ENCODE results near the gene TSPAN10. TPM values are rescaled to one million over a fixed set of nuclear protein-coding genes. Genes with fewer than 3 reads are reported as not detected.

Gene TSPAN10
- polyA plus RNA-seq, 2 donors = 0.56 to 1.7 TPM

GRCh38 chr17:81691196-81691595 lies 54.2 kb downstream of the TSPAN10 start:
- H3K4me3 ChIP-seq (ENCODE audit: low read depth in 1 of 2, low read length in 2 of 2) = no peak overlapping the region
- WGBS, 2 donors = 88 to 89% methylated on average over 18 of the region's 18 CpGs
- H3K9me3 ChIP-seq (ENCODE audit: control insufficient read depth in 2 of 2, insufficient read depth in 1 of 2, low read depth in 1 of 2, low read length in 1 of 2) = no peaks in the 10 kb centered on the region
- H3K36me3 ChIP-seq (ENCODE audit: control insufficient read depth in 2 of 2, insufficient read depth in 2 of 2, low read length in 1 of 2) = peaks cover 31 to 94% of the 10 kb centered on the region in 2 donors
- H3K27ac ChIP-seq (ENCODE audit: low read depth in 2 of 2, low read length in 1 of 2) = no peak overlapping the region
- peaks cover 7% of the 10 kb centered on the region in 2 donors for H3K4me1 ChIP-seq (ENCODE audit: control insufficient read depth in 2 of 2, insufficient read depth in 2 of 2, low read length in 1 of 2)
- H3K27me3 ChIP-seq (ENCODE audit: control insufficient read depth in 1 of 2, insufficient read depth in 2 of 2, low read length in 2 of 2) = no peaks in the 10 kb centered on the region

- Histone ChIP-seq H3K27me3 (ENCODE audit: control insufficient read depth in 1 of 2, insufficient read depth in 2 of 2, low read length in 2 of 2) (no peaks in the 10 kb centered on the region), H3K4me1 (ENCODE audit: control insufficient read depth in 2 of 2, insufficient read depth in 2 of 2, low read length in 1 of 2) (peaks cover 7% of the 10 kb centered on the region in 2 donors), H3K36me3 (ENCODE audit: control insufficient read depth in 2 of 2, insufficient read depth in 2 of 2, low read length in 1 of 2) (peaks cover 34 to 94% of the 10 kb centered on the region in 2 donors), H3K4me3 (ENCODE audit: low read depth in 1 of 2, low read length in 2 of 2) (no peak overlapping the region), H3K27ac (ENCODE audit: low read depth in 2 of 2, low read length in 1 of 2) (no peak overlapping the region), H3K9me3 (ENCODE audit: control insufficient read depth in 2 of 2, insufficient read depth in 1 of 2, low read depth in 1 of 2, low read length in 1 of 2) (no peaks in the 10 kb centered on the region)
- 91 to 96% methylated on average over 17 to 20 of the region's 20 CpGs for WGBS, 2 donors
These were observed 54.6 kb downstream of the TSPAN10 start for GRCh38 chr17:81691608-81692007.

- 89 to 90% methylated on average over 35 of the region's 35 CpGs for whole genome bisulfite sequencing, 2 donors
- Histone ChIP-seq H3K36me3 (ENCODE audit: control insufficient read depth in 2 of 2, insufficient read depth in 2 of 2, low read length in 1 of 2) (peaks cover 34 to 86% of the 10 kb centered on the region in 2 donors), H3K9me3 (ENCODE audit: control insufficient read depth in 2 of 2, insufficient read depth in 1 of 2, low read depth in 1 of 2, low read length in 1 of 2) (no peaks in the 10 kb centered on the region), H3K4me1 (ENCODE audit: control insufficient read depth in 2 of 2, insufficient read depth in 2 of 2, low read length in 1 of 2) (peaks cover 5 to 7% of the 10 kb centered on the region in 2 donors), H3K27ac (ENCODE audit: low read depth in 2 of 2, low read length in 1 of 2) (no peak overlapping the region), H3K27me3 (ENCODE audit: control insufficient read depth in 1 of 2, insufficient read depth in 2 of 2, low read length in 2 of 2) (no peaks in the 10 kb centered on the region), H3K4me3 (ENCODE audit: low read depth in 1 of 2, low read length in 2 of 2) (no peak overlapping the region)
These were observed 56.7 kb downstream of the TSPAN10 start for GRCh38 chr17:81693509-81694210.

GRCh38 chr17:81694810-81695209 lies 57.8 kb downstream of the TSPAN10 start:
- Histone ChIP-seq H3K4me1 (ENCODE audit: control insufficient read depth in 2 of 2, insufficient read depth in 2 of 2, low read length in 1 of 2) (peaks cover 0 to 4% of the 10 kb centered on the region in 2 donors), H3K36me3 (ENCODE audit: control insufficient read depth in 2 of 2, insufficient read depth in 2 of 2, low read length in 1 of 2) (peaks cover 33 to 75% of the 10 kb centered on the region in 2 donors), H3K27me3 (ENCODE audit: control insufficient read depth in 1 of 2, insufficient read depth in 2 of 2, low read length in 2 of 2) (no peaks in the 10 kb centered on the region), H3K27ac (ENCODE audit: low read depth in 2 of 2, low read length in 1 of 2) (no peak overlapping the region), H3K9me3 (ENCODE audit: control insufficient read depth in 2 of 2, insufficient read depth in 1 of 2, low read depth in 1 of 2, low read length in 1 of 2) (no peaks in the 10 kb centered on the region), H3K4me3 (ENCODE audit: low read depth in 1 of 2, low read length in 2 of 2) (no peak overlapping the region)
- WGBS, 2 donors = 94% methylated on average over 19 of the region's 19 CpGs

- Histone ChIP-seq H3K36me3 (ENCODE audit: control insufficient read depth in 2 of 2, insufficient read depth in 2 of 2, low read length in 1 of 2) (peaks cover 29 to 71% of the 10 kb centered on the region in 2 donors), H3K27ac (ENCODE audit: low read depth in 2 of 2, low read length in 1 of 2) (no peak overlapping the region)
These were observed 58.2 kb downstream of the TSPAN10 start for GRCh38 chr17:81695211-81695610.

GRCh38 chr17:81695801-81696200 lies 58.8 kb downstream of the TSPAN10 start:
- Histone ChIP-seq H3K27me3 (ENCODE audit: control insufficient read depth in 1 of 2, insufficient read depth in 2 of 2, low read length in 2 of 2) (no peaks in the 10 kb centered on the region), H3K27ac (ENCODE audit: low read depth in 2 of 2, low read length in 1 of 2) (no peak overlapping the region), H3K9me3 (ENCODE audit: control insufficient read depth in 2 of 2, insufficient read depth in 1 of 2, low read depth in 1 of 2, low read length in 1 of 2) (no peaks in the 10 kb centered on the region), H3K4me1 (ENCODE audit: control insufficient read depth in 2 of 2, insufficient read depth in 2 of 2, low read length in 1 of 2) (peaks cover 0 to 3% of the 10 kb centered on the region in 2 donors), H3K36me3 (ENCODE audit: control insufficient read depth in 2 of 2, insufficient read depth in 2 of 2, low read length in 1 of 2) (peaks cover 23 to 69% of the 10 kb centered on the region in 2 donors), H3K4me3 (ENCODE audit: low read depth in 1 of 2, low read length in 2 of 2) (no peak overlapping the region)
- 83 to 89% methylated on average over 22 of the region's 22 CpGs for WGBS, 2 donors

More at GRCh38 chr17:81695211-81695610, 58.2 kb downstream of the TSPAN10 start:
- H3K9me3 ChIP-seq (ENCODE audit: control insufficient read depth in 2 of 2, insufficient read depth in 1 of 2, low read depth in 1 of 2, low read length in 1 of 2) = no peaks in the 10 kb centered on the region
- H3K27me3 ChIP-seq (ENCODE audit: control insufficient read depth in 1 of 2, insufficient read depth in 2 of 2, low read length in 2 of 2) = no peaks in the 10 kb centered on the region
- WGBS, 2 donors = 81 to 88% methylated on average over 6 of the region's 6 CpGs
- no peak overlapping the region for H3K4me3 ChIP-seq (ENCODE audit: low read depth in 1 of 2, low read length in 2 of 2)
- peaks cover 0 to under 1% of the 10 kb centered on the region in 2 donors for H3K4me1 ChIP-seq (ENCODE audit: control insufficient read depth in 2 of 2, insufficient read depth in 2 of 2, low read length in 1 of 2)

- no peak overlapping the region for H3K27ac ChIP-seq (ENCODE audit: low read depth in 2 of 2, low read length in 1 of 2)
- no peaks in the 10 kb centered on the region for H3K27me3 ChIP-seq (ENCODE audit: control insufficient read depth in 1 of 2, insufficient read depth in 2 of 2, low read length in 2 of 2)
- H3K4me3 ChIP-seq (ENCODE audit: low read depth in 1 of 2, low read length in 2 of 2) = no peak overlapping the region
- H3K36me3 ChIP-seq (ENCODE audit: control insufficient read depth in 2 of 2, insufficient read depth in 2 of 2, low read length in 1 of 2) = peaks cover 20 to 69% of the 10 kb centered on the region in 2 donors
- 90 to 91% methylated on average over 39 to 40 of the region's 40 CpGs for WGBS, 2 donors
- no peaks in the 10 kb centered on the region for H3K9me3 ChIP-seq (ENCODE audit: control insufficient read depth in 2 of 2, insufficient read depth in 1 of 2, low read depth in 1 of 2, low read length in 1 of 2)
- H3K4me1 ChIP-seq (ENCODE audit: control insufficient read depth in 2 of 2, insufficient read depth in 2 of 2, low read length in 1 of 2) = peaks cover 3 to 5% of the 10 kb centered on the region in 2 donors
These were observed 59.4 kb downstream of the TSPAN10 start for GRCh38 chr17:81696218-81696941.

- no peak overlapping the region for H3K27ac ChIP-seq (ENCODE audit: low read depth in 2 of 2, low read length in 1 of 2)
- H3K27me3 ChIP-seq (ENCODE audit: control insufficient read depth in 1 of 2, insufficient read depth in 2 of 2, low read length in 2 of 2) = no peaks in the 10 kb centered on the region
- H3K4me3 ChIP-seq (ENCODE audit: low read depth in 1 of 2, low read length in 2 of 2) = no peak overlapping the region
- 85 to 90% methylated on average over 25 of the region's 25 CpGs for WGBS, 2 donors
- H3K4me1 ChIP-seq (ENCODE audit: control insufficient read depth in 2 of 2, insufficient read depth in 2 of 2, low read length in 1 of 2) = peaks cover 3 to 15% of the 10 kb centered on the region in 2 donors
- no peaks in the 10 kb centered on the region for H3K9me3 ChIP-seq (ENCODE audit: control insufficient read depth in 2 of 2, insufficient read depth in 1 of 2, low read depth in 1 of 2, low read length in 1 of 2)
- H3K36me3 ChIP-seq (ENCODE audit: control insufficient read depth in 2 of 2, insufficient read depth in 2 of 2, low read length in 1 of 2) = peaks cover 20 to 63% of the 10 kb centered on the region in 2 donors
These were observed 60.5 kb downstream of the TSPAN10 start for GRCh38 chr17:81697261-81698044.
